A204.1 (cell line): ENCODE measurements around the gene DAND5.

Source experiments
- FAIRE-seq: peaks from 2 replicates; lab custom pipeline; 2012; peaks lifted over from hg19 to GRCh38; lab: Jason Lieb, UNC

DAND5 gene

DNA sequence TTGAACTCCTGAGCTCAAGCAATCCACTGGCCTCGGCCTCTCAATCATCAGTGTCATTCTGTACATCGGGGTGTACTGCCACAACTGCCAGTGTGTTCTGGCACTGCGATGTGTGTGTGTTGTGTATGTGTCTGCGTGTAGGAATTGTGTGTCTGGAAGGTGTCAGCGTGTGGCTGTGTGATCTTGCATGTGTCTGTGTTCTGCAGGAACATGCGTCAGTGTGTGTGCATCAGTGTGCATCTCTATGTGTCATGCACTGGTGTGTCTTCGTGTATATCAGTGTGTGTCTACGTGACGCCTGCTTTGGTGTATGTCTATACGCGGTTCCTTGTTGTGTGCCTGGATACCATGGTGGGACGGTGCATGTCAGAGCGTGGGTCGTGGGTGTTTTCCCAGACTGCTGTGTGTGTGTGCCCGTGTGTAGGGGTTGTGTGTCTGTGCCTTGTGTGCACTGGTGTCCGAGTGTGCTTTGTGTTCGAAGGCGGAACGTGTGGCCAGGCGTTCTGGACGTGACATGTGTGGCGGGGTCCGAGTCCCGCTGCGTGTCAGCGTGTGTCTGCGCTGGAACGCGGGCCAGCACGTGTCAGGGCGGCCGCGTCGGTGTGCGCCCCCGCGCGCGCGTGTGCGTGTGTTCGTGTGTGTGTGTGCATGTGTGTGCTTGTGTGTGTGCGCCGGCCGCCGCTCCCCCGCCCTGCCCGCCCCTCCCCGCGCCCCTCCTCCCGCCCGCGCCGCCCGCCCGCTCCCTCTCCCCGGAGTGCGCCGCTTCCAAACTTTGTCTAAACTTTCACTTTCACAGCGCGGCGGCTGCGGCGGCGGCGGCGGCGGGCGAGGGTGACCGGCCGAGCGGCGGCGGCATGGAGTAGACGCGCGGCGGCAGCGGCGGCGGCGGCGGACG, 25.6 kb downstream of the DAND5 start, which contains the start of gene NFIX:
Gene NFIX (plus strand): TSS at position 775 of the 895 bp plus-strand sequence. CDS start 363 bp downstream, outside the sequence.
- no peak for FAIRE-seq

DNA sequence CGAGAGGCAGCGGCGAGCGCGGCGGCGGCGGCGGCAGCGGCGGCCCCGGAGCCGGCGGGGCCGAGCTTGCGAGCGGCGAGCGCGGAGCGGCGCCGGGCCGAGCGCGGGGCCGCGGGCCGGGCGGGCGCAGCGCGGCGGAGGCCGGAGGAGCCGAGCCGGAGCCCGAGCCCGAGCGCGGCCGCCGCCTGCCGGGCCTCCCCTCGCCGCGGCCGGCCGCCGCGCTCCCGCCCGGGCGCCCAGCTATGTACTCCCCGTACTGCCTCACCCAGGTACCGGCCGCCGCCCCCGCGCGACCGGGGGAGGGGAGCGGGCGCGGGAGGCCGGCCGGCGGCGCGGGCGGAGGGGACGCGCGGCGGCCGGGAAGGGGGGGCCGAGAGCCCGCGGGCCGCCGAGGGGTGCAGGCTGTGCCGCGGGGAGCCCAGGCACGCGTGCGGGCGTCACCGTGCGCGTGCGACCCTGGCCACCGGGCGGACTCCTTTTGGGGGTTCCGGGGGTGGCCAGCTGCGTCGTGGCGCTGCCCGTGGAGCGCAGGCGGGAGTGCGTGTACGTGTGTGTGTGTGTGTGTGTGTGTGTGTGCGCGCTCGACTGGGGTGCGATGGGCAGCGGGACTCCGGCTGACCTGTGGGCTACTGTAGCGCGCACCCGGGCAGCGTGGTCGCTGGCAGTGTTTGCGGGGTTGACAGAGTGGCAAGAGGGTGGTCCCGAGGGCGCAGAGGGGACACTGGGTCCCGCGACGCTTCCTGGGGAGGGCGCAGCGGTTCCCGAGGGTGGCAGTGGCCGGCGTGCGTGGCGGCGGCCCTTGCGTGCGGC, 26.4 kb downstream of the DAND5 start:
- no peak for FAIRE-seq

DNA sequence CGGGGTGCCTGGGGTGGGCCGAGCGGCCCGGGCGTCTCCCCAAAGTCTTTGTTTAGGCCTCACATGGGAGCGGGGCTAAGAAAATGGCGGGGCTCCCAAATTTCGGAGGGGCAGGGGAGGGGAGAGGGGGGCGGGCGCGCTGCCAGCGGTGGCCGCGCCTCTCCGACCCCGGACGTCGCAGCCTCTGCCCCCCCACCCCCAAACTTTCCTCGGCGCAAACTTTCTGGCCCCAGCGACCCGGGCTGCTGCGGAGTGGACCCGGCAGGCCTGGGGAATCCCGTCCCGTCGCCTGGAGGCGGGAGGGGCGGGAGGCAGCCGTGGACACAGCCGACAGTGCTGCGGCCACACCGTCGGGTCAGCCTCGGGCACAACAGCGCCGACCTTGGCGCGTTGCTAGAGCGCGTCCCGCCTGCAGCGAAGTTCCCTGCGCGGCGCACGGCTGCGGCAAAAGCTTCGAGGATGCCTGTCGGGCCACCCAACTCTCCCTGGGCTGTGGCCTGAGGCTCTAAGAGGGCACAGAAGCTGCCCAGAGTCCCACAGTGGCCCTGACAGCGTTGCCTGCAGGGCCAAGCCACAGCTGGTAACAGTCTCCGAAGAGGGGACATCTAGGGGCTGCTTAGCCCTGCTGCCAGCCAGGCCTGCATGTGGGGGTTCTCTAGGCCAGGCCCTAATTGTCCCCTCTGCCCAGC, 27.2 kb downstream of the DAND5 start:
- no peak for FAIRE-seq

DNA sequence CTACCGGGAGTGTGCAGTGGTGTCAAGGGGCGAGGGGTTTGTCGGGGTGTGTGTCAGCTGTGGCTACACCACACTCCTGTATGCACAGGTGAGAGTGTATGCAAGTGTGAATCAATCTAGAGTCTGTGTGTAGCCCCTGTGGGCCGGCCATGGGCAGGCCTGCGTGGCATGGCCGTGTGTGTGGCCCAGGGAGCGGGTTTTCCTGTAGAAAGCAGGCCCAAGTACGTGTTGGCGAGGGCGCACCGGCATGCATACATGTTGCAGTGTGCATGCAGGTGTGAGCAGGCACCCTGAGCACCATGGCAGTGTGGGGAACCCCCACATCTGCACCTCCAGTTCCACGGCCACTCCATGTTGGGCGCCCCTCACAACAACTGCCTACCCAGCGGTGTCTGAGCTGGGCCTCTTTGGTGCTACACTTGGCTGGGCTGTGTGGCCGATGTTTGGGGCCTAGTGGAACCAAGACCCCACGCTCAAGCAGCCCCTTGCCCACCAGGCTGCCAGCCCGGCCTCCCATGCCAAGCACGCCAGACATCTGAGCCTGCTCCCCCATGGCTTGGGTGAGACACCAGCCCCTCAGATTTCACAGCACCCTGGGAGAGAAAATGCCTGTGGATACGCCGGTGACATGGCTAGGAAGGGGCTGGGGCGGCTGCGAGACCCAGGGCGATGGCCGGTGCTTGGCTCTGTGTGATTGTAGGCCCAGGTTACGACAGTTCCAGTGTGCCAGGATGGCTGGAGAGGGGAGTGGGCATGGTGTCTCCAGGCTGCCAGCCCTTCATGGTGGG, 28.0 kb downstream of the DAND5 start:
- no peak for FAIRE-seq

DNA sequence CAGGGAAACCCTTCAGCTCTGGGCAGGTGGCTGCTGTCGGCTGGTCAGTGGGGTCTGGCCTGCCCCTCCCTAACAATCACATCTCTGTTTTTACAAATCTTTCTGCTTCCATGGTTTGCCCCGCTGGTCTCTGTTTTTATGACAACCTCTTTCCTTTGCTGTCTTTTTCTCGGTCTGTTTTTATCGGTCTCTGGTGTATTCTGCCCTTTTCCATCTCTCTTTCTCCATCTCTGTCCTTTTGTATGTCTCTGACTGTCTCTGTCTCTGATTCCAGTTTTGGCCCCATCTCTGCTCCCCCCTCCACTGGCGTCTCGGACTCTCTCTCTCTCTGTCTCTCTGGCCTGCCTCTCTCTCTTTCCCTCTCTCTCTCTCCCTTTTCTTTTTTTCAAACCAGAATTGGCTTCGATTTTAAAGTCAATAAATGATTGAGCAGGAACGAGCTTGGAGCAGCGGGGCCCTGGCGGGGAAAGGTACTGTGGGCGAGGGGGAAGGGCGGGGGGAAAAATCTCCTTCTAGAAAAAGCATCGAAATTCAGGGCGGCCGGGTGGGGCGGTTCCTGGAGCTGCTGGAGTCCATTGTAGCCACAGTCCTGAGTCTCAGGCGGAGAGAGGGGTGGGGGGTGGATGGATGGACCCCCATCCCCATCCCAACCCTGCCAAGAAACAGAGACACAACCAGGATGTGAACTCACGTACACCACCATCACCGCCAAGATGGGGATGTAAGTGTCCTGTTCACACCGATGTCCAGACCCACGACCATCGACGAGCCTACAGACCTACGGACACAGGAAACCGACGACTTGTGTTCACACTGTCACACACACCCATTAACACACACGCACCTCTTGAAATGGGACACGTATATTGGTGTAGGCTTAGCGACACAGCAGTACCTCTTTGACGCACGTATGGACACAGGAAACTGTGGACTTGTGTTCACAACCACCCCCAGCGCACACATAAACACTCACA, 28.9 kb downstream of the DAND5 start:
- no peak for FAIRE-seq

DNA sequence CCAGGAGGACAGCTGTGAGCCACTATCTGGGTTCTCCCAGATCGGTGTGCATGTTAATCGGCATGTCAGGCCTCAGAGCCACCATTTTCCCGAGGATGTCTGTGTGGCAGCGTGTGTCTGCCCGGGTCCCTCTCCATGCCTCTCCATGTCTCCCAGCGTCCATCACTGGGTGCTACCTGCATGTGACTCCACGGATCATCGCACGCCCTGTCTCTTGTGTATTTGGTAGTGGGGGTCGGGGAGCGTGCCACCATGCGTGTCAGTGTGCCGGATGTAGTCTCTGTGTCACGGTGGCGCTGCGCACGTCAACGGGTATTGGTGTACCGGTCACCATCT, 31.8 kb downstream of the DAND5 start:
- no peak for FAIRE-seq

DNA sequence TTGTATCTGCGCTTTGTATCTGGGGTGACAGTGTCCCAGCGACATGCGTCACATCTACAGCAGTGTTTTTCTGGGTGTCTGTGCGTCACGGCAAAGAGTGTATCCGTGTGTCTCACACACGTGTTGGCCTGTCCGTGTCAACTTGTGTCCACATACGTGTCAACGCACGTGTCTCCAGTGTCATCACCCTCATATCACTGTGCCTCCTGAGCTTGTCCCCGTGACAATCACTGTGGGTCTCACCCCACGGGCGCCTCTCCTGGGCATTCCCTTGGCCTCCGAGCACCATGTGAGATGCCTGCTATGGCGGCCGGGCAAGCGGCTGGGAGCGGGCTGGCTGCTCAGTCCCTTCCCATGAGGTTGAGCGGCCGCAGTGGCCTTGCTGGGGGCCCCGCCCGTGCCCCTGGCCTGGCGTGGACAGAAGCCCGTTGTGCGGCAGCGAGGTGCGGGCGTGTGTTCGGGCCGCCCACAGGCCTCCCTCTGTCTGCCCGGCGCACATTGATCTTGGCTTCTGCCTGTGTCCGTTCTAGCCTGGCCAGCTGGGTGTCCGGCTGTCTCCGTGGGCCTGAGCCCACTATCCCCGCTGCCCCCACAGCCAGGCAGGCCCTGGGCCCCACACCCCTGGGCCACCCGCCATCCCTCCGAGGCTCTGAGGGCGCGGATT, 32.3 kb downstream of the DAND5 start:
- no peak for FAIRE-seq

DNA sequence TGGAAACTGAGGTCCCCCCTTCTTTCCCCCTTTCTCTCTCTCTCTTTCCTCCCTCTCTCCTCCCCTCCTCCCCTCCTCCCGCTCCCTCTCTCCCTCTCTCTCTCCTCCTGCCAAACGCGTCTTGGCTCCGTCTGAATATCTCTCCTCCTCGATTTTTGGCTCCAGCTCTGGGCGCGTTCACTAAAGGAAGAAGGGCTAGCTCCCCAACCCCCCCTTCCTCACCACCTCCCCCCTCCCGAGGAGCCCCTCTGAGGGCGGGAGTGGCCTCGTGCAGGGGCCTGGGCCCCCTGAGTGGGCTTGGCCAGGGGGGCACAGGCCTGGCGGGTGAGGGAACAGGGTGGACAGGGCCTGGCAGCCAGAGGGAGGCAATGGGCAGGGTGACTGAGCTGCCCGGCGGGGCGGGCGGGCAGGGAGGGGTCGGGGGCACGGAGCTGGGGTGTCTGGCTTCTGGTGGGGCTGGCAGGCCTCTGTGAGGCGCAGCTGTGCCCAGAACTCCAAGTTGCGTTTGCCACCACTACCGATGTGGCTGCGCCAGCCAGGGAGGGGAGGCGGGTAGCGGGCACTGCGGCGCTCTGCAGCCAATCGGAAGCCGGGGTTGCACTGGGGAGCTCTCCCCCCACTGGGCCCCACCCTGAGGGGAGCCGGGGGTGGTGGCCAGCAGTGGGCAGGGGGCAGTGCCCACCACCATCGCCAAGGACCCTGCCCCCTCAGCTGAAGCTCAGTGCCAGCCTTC, 33.0 kb downstream of the DAND5 start:
- no peak for FAIRE-seq

DNA sequence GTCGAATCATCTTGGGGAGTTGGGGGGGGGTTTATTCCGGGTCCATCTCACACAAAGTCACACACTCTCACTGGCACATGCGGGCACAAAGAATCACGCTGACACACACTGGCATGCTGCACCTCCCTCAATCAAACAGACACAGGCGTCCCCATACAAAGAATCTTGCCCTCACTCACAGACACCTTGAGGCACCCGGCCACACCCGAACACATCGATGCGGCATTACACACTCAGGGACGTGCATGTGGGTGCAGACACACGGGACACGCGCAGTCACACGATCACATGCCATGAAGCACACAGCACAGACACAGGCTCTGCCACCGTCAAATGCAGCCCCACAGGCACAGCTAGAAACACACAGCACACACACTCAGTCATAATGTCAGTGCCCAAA, 33.7 kb downstream of the DAND5 start:
- FAIRE-seq = no peak

DNA sequence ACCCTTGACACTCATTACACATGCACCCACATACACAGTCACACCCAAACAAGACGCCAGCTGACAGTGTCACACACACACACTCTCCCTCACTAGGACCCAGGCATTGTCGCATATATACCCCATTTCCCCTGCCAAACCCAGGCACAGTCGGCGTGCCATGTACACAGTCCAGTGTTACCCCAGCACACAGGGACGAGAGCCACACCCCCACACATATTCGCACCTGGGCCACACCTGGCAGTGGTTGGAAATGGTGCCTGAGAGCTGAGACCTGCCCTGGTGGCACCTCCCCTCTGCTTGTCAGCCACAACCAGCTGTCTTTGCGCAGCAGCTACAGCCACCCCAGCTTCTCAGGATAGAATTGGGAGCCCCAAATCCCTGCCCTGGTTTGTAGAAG, 34.9 kb downstream of the DAND5 start:
- no peak for FAIRE-seq

DNA sequence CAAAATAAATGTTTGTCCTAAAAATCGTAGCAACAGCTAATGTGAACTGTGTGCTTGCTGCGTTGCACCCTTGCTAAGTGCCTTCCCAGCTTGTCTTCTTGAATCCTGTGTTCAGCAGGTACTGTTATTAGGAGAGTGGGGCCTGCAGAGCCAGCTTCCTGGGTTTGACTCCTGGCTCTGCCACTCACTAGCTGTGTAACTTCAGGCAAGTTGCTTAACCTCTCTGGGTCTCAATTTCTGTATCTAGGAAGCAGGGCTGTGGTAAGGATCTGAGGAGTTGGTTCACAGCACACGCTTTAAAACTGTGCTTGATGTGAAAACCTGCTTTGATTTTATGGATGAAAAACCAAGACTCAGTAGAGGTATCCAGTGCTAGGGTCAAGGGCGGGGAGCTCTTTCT, 35.9 kb downstream of the DAND5 start:
- FAIRE-seq = no peak

DNA sequence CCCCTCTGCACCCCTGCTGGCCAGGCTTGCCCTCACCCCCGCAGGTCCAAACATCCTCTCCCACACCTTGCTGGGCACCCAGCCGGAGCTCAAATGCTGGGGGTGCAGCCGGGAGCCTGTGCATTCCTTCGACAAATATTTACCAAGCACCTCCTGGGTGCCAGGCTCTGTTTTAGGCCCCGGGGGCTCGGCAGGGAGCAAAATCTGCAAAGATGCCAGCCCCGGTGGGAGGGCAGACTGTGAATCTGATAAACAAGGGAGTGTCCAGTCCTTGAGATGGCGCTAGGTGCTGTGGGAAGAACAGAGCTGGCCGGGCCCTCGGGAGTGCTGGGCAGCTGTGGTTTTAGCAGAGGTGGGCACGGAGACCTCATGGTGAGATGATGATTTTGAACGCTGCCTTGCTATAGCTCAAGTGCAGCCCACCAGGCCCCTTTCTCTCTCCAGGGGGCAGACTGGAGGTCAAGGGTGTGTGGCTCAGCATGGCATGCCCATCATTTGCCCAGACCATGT, 36.5 kb downstream of the DAND5 start:
- FAIRE-seq = no peak

DNA sequence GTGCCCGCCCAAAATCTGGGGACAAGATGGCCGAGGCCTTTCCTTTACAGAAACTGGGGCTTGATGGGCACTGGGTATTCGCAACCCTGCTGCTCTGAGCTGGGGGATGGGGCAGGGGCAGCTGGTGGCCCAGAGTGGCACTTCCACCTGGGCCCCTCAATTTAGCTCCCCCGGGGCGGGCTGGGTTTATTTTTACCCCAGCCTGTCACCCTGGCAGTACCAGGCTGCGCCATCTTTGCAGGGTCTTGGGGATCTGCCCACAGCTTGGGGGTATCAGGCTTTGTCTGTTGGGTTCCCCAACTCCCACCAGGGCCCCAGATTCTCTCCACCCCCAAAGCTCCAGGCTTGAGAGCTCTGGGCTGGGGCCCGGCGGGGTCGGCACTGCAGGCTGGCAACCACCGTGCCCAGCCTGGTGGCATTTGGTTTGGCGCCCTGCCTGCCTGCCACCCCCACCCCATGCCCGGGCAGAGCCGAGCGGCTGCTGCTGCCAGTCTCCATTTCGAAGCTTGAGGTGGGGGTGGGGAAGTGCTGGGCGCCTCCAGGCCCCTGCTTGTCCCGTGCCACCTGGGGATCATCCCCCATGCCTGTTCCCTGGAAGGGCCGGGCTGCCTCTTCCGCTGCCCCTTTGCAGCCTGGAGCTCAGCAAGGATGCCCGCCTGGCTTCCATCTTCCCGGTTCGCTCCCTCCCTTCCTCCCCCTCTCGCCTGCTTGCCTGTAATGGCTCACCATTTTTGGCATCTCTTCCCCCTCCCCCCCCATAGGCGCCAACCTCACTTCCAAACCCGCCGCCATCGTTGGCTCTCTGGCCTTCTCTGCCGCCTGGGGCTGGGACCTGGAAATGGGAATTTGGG, 37.3 kb downstream of the DAND5 start:
- FAIRE-seq = no peak

DNA sequence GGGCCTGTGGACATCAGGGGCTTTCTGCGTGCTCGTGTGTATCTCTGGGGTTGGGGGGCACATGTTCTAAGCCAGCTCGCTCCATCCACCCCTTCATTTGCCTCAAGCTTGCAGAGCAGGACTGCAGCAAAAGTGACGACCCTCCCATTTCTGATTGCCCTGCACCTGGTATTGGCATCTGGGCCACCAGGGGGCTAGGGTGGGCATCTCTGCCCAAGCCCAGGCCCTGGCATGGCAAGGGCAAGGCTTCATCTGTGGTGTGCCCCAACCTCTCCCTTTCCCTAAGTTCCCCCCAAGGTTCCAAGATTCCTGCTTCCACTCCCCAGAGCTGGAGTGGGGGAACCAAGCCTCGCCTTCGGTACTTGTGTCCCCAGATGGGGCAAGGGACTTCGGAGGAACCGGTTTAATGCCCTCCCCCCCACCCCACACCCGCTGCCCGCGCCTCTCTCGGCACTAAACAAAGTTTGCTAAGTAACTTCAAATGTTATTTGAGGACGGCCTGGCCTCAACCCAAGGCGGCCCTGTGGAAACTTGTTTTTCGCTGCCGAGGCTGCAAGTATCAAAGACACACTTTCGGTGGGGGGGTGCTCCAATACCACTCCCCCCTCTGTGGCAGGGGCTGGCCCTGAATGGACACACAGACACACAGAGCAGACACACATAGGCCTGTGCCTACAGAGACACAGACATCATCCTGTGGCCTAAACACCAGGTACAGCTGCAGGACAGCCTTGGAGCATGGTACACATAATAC, 38.1 kb downstream of the DAND5 start:
- FAIRE-seq = no peak

DNA sequence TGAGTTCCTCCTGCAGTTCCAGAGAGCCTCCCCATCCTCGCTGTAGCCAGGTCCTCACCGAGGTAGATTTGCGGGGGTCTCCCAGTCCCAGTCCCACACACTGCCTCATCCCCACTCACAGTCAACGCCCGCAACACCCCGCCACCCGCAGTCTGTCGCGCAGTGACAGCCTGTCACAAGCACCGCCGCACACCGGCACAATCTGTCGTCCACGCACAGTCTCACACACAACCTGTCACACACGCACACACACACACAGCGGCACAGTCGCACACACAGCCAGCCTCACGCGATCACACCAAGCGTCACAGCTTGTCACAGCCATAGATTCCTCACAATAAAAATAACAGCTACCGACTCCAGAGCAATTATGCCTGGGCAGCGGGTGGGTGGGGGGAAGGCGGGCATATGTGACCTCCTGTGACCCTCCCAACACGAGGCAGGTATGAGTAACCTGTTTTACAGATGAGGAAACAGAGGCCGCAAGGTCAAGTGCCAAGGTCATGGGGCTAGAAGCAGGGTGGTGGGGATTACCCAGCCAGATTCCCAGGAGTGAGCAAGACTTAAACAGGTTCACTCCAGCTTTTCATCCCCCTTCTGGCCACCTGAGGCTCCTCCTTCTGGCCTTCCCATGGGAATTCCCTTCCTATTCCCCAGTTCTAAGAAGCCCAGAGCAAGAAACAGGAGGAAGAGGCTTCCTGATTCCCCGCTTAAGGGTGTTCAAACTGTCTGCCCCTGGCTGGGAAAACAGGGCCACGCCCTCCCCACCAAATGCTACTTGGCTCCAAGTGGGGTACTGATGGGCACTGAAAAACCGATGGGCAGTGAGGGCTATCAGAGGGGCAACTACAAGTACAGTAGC, 39.8 kb downstream of the DAND5 start:
- FAIRE-seq = no peak
